Activated CD4-positive, alpha-beta T cell treated with anti-CD3 and anti-CD28 coated beads for 36 hours (primary cell): ENCODE results near the gene LDLRAD4. TPM values are rescaled to one million over a fixed set of nuclear protein-coding genes. Genes with fewer than 3 reads are reported as not detected.
A peak's percentile ranks its signal among the peaks of the same experiment; 100 is the strongest.

Experiments
- ATAC-seq: fragments of 200-7000 bp; cut with Tn5 transposase; one replicate; pipeline ENCODE4 v1.10.0; 2021; ENCODE audit warnings: mild to moderate bottlenecking, moderate library complexity
- CTCF ChIA-PET: fragments of 350-600 bp; sonication (Branson Sonifier 250); formaldehyde crosslinking; loops from one replicate; lab custom pipeline; 2021; ENCODE audit warnings: antibody characterized with exemption; lab: Charles Lee
- POLR2A ChIA-PET: fragments of 350-600 bp; sonication (Branson Sonifier 250); formaldehyde crosslinking; loops from one replicate; lab custom pipeline; 2021; ENCODE audit warnings: antibody characterized with exemption, inconsistent platforms; lab: Charles Lee
- DNase-seq: peaks from one replicate; pipeline ENCODE4 v3.0.0-alpha.2; 2020
- H3K27ac Mint-ChIP-seq: one replicate; pipeline ENCODE4 v1.8.0; 2021; ENCODE audit warnings: mixed read lengths
- H3K27me3 Mint-ChIP-seq: one replicate; pipeline ENCODE4 v1.8.0; 2021; ENCODE audit warnings: mixed read lengths
- H3K36me3 Mint-ChIP-seq: one replicate; pipeline ENCODE4 v1.8.0; 2021; ENCODE audit warnings: low read depth, mixed read lengths
- H3K4me1 Mint-ChIP-seq: one replicate; pipeline ENCODE4 v1.8.0; 2021; ENCODE audit warnings: mixed read lengths
- H3K4me3 Mint-ChIP-seq: one replicate; pipeline ENCODE4 v1.8.0; 2021; ENCODE audit warnings: mild to moderate bottlenecking, moderate library complexity, mixed read lengths
- H3K9me3 Mint-ChIP-seq: one replicate; pipeline ENCODE4 v1.8.0; 2021; ENCODE audit warnings: low read depth, mixed read lengths
- intact Hi-C, 2 experiments: fragments of 100-400 bp; cut with DNase I in 1 of 2; cut with micrococcal nuclease in 1 of 2; formaldehyde crosslinking; loops; one replicate each; pipeline versions ENCODE4 v1.14.2 to v1.15.1; 2022 to 2024; cut with DNase I, micrococcal nuclease
- total RNA-seq, 2 experiments: library from RNA; stranded (reverse); gene quantifications; one replicate each; pipeline ENCODE4 v1.2.3, GENCODE V29; 2021

Gene LDLRAD4
- total RNA-seq, 2 experiments from 2014 or later = 29.3 to 32.2 TPM

DNA sequence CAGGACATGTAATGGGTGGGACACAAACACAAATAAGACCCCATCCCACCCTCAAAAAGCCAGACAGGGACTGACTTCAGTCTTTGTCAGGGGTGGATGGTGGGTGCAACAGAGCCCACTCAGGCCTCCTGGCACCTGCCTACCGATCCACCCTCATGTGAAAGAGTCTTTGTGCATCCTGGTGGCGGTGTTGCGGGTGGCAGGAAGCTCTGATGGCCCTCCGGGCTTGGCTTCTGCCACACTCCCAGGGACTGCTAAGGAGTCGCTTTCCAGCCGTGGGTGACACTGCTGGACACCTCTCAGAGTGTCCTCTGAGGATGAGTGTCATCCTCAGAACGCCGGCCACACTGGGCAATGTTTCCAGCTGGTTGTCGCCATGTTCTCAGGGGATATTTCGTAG is 92.6 kb downstream of the LDLRAD4 start:
- H3K36me3 Mint-ChIP-seq = peaks cover 13% of the 10 kb centered on the region
- intact Hi-C loops = loop anchor here in 1 of 2 experiments (5.0 kb wide), 1 partner anchor 44 kb away; no protein-coding TSS in a partner anchor
- CTCF ChIA-PET = interaction anchor here (0.6 to 0.7 kb wide), 2 partner anchors 95 to 111 kb away, joined by 3 to 4 read pairs; no protein-coding TSS in a partner anchor
- no peak overlapping the region for H3K4me3 Mint-ChIP-seq
- H3K27ac Mint-ChIP-seq = no peak overlapping the region
- no peak for DNase-seq
- peaks cover 40% of the 10 kb centered on the region for H3K4me1 Mint-ChIP-seq
- H3K27me3 Mint-ChIP-seq = no peaks in the 10 kb centered on the region
- H3K9me3 Mint-ChIP-seq = peaks cover 12% of the 10 kb centered on the region
- POLR2A ChIA-PET = no interaction called here
- no peak for ATAC-seq

DNA sequence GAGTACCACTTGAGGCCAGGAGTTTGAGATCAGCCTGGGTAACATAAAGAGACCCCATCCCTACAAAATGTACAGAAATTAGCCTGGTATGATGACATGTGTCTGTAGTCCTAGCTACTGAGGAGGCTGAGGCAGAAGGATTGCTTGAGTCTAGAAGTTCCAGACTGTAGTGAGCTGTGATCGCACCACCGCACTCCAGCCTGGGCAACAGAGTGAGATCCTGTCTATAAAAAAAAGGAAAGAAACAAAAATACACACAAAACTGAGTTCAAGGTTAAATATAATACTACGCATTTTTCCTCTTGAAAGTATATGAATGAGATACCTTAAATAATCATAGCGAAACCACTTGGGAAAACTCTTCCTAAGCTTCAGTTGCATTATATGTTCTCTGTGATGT is 94.0 kb downstream of the LDLRAD4 start:
- POLR2A ChIA-PET = no interaction called here
- ATAC-seq = no peak
- Mint-ChIP-seq H3K36me3 (peaks cover 17% of the 10 kb centered on the region), H3K9me3 (peaks cover 17% of the 10 kb centered on the region), H3K4me1 (peaks cover 40% of the 10 kb centered on the region), H3K27me3 (no peaks in the 10 kb centered on the region), H3K27ac (peak overlapping the region; percentile 67), H3K4me3 (no peak overlapping the region)
- DNase-seq = no peak
- intact Hi-C loops = loop anchor here in 1 of 2 experiments (5.0 kb wide), 1 partner anchor 45 kb away; no protein-coding TSS in a partner anchor
- CTCF ChIA-PET = interaction anchor here (2.5 kb wide), 1 partner anchor 96 kb away, joined by 7 read pairs; no protein-coding TSS in a partner anchor

DNA sequence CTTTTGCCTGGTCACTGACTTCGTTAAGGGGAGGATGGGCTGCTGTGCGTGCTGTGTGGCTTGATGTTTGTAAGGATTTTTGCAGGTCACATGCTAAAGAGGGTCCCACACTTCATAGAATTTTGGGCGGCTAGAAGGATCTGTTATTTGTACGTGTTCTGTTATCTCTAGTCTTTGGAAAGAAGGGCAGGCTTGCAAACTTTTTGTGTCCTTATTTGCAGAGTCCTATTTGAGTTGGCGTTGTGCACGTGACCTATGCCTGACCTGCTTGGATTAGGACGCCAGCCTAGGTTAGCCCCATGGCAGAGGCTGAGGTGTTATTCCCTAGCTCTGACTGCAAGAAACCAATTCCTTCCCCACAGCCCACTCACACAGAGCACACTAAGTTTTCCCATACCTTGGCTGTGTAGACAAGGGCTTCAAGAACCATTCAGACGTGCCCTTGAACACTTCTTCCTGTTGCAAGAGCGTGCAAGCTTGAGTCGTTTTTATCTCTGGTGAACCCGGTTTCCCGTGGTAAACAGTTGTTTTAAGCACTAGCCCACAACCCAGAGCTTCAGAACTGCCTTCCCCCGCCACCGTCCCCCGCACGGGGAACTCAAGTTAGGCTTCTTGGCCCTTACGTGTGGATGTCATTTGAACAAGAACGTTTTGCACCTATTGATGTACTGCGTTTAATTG is 94.6 kb downstream of the LDLRAD4 start:
- Mint-ChIP-seq H3K4me1 (peaks cover 38% of the 10 kb centered on the region), H3K27me3 (no peaks in the 10 kb centered on the region), H3K9me3 (peaks cover 17% of the 10 kb centered on the region), H3K4me3 (peak overlapping the region; percentile 30), H3K27ac (peak overlapping the region; percentile 67), H3K36me3 (peaks cover 17% of the 10 kb centered on the region)
- intact Hi-C loops = loop anchor here in 1 of 2 experiments (5.0 kb wide), 1 partner anchor 46 kb away; no protein-coding TSS in a partner anchor
- CTCF ChIA-PET = interaction anchor here (2.5 kb wide), 1 partner anchor 97 kb away, joined by 7 read pairs; no protein-coding TSS in a partner anchor
- POLR2A ChIA-PET = interaction anchor here (0.6 kb wide), 1 partner anchor 194 kb away, joined by 3 read pairs; no protein-coding TSS in a partner anchor
- ATAC-seq (peak; percentile 69), DNase-seq (peak; percentile 44)

DNA sequence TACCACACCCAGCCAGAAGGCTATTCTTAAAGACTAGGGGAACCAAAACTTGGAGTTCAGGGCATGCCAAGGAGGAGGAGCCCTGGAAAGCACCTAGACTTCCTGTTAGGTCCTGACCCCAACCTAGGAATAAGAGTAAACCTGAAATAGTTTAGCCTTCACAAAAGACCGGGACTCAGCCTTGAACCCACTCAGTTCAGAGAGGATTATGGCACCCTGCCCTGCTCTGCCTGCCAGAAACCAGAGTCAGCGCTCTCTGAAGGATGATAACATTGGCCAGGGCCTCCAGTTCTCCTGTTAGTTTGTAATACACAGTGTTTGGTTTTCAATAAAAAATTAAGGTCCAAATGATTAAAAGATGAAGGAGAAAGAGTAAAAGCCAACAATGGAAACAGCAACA is 96.4 kb downstream of the LDLRAD4 start:
- peaks cover 17% of the 10 kb centered on the region for H3K9me3 Mint-ChIP-seq
- peaks cover 17% of the 10 kb centered on the region for H3K36me3 Mint-ChIP-seq
- no peaks in the 10 kb centered on the region for H3K27me3 Mint-ChIP-seq
- DNase-seq (no peak), ATAC-seq (no peak)
- peaks cover 32% of the 10 kb centered on the region for H3K4me1 Mint-ChIP-seq
- CTCF ChIA-PET = no interaction called here
- POLR2A ChIA-PET = no interaction called here
- intact Hi-C loops = loop anchor here in 1 of 2 experiments (5.0 kb wide), 1 partner anchor 48 kb away; no protein-coding TSS in a partner anchor
- H3K4me3 Mint-ChIP-seq = no peak overlapping the region
- H3K27ac Mint-ChIP-seq = no peak overlapping the region

DNA sequence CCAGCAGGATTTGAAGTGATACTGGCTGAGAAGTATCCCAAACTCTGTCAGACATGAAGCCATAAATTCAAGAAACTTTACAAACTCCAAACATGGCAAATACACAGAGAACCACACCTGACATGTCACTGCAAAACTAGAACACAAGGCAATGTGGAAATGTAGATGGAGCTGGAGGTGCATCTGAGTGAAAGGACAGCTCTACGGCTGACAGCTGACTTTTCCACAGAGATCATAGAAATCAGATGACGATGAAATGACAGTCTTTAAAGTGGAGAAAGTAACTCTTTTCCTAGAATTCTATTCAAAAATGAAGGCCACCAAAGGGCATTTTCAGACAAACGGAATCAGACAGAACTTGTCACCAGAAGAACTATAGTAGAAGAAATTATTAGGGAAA is 97.5 kb downstream of the LDLRAD4 start:
- Mint-ChIP-seq H3K4me1 (peaks cover 34% of the 10 kb centered on the region), H3K36me3 (peaks cover 17% of the 10 kb centered on the region), H3K27ac (no peak overlapping the region), H3K4me3 (no peak overlapping the region), H3K9me3 (peaks cover 17% of the 10 kb centered on the region), H3K27me3 (no peaks in the 10 kb centered on the region)
- ChIA-PET POLR2A (no interaction called here), CTCF (interaction anchor here (0.5 kb wide), 1 partner anchor 41 kb away, joined by 5 read pairs; no protein-coding TSS in a partner anchor)
- ATAC-seq (no peak), DNase-seq (no peak)
- intact Hi-C loops = no loop called here

DNA sequence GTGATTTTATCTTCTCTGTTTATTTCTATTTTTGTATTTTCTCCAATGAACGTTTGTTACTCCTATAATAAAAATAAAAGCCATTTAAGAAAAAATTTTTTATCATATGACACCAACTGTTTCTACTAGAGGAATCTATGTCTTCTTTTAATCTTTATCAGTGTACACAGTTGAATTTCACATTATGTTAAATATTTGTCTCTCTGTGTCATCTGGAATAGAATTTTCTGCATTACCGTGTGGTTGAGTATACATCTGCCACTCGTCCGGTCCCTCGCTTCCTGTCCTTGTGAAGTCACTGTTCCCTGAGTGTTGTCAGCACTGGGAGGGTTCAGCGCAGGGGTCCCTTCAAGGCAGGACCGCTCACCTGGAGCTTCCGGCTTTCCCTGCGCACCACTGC is 99.2 kb downstream of the LDLRAD4 start:
- Mint-ChIP-seq H3K27ac (no peak overlapping the region), H3K9me3 (peaks cover 17% of the 10 kb centered on the region), H3K4me3 (no peak overlapping the region), H3K4me1 (peaks cover 29% of the 10 kb centered on the region), H3K27me3 (no peaks in the 10 kb centered on the region), H3K36me3 (peaks cover 16% of the 10 kb centered on the region)
- ChIA-PET POLR2A (no interaction called here), CTCF (no interaction called here)
- DNase-seq (no peak), ATAC-seq (no peak)
- intact Hi-C loops = no loop called here

DNA sequence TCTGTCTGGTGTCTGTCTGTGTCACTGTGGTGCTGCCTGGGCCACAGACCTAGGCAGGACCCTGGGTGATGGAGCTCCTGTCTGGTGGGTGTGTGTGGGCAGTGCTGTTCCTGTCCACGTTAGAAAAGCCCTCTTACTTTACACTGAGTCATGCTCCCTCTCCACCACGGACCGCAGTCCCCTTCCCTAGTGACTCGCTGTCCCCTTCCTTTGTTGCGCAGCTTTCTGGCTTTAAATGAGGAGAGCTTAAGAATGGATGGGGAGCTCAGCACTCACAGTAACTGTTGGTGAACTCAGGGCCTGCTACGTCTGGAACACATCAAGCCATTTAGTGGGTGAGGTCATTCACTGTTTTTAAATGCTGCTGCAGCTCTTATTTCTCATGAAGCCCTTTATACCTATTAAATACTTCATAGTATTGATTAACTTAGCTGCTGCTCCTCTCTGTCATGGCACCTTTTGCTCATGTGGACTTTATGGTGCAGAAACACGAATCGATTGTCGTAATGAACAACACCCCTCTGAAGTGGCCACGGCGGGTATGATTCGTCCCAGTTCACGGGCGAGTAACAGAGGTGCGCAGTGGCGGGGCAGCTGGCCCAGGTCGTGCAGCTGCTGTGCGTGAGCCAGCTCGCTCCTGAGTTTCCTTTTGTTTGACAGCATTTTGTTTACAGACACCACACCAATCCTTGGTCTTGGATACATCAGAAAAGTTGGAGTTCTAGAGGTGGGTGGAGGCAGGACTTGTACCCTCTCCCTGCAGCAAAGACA is 100.4 kb downstream of the LDLRAD4 start:
- intact Hi-C loops = no loop called here
- H3K36me3 Mint-ChIP-seq = peaks cover 16% of the 10 kb centered on the region
- H3K27ac Mint-ChIP-seq = peak overlapping the region; percentile 45
- ChIA-PET CTCF (no interaction called here), POLR2A (interaction anchor here (0.7 kb wide), 1 partner anchor 429 kb away, joined by 3 read pairs; no protein-coding TSS in a partner anchor)
- peak; percentile 30 for DNase-seq
- ATAC-seq = peak; percentile 36
- no peak overlapping the region for H3K4me3 Mint-ChIP-seq
- peaks cover 18% of the 10 kb centered on the region for H3K4me1 Mint-ChIP-seq
- H3K9me3 Mint-ChIP-seq = peaks cover 17% of the 10 kb centered on the region
- H3K27me3 Mint-ChIP-seq = no peaks in the 10 kb centered on the region

DNA sequence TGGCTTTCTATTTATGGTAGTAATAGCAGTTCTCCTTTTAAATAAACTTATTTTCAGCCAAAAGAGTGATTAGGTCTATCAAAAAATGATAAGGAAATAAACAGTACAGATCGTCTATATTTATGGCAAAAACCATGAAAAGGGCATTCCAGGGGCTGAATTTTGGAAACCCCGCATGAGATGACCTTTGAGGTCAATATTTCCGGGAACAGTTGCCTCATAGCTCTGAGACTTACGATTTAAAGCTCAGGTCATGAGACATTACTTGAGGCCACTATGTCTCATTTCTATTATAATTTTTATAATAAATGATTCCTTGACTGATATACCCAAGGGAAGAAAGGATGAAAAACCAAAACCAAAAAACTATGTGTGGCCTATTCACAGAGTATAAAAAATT is 101.1 kb downstream of the LDLRAD4 start:
- intact Hi-C loops = no loop called here
- H3K9me3 Mint-ChIP-seq = peaks cover 15% of the 10 kb centered on the region
- POLR2A ChIA-PET = no interaction called here

DNA sequence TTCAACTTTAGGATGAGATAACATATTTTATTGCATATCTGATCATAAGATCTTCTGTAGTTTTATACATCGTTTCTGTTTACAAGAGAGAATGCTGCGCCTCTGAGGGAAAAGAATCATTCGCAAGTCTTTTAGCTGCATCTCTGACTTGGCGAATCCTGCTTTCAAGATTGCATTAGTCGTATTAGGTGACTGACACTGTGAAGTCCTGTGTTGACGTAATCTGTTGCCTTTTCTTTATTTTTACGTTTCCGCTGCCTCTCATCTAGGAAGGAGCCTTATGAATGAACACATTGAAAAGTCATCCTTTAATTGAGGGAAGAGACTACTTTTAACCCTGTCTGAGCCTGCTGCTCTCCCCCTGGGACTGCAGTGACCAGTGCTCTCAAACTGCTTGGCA is 101.5 kb downstream of the LDLRAD4 start:
- CTCF ChIA-PET = no interaction called here
- H3K27me3 Mint-ChIP-seq = no peaks in the 10 kb centered on the region
- no peak overlapping the region for H3K27ac Mint-ChIP-seq
- H3K4me1 Mint-ChIP-seq = peaks cover 11% of the 10 kb centered on the region
- peaks cover 13% of the 10 kb centered on the region for H3K9me3 Mint-ChIP-seq
- no peak for ATAC-seq
- no peak overlapping the region for H3K4me3 Mint-ChIP-seq
- intact Hi-C loops = no loop called here
- no peak for DNase-seq
- POLR2A ChIA-PET = interaction anchor here (0.8 kb wide), 1 partner anchor 25 kb away, joined by 3 read pairs; no protein-coding TSS in a partner anchor
- H3K36me3 Mint-ChIP-seq = peaks cover 9% of the 10 kb centered on the region

More for the DNA sequence above, 101.1 kb downstream of the LDLRAD4 start:
- ATAC-seq (no peak), DNase-seq (no peak)
- H3K4me3 Mint-ChIP-seq = no peak overlapping the region
- no peaks in the 10 kb centered on the region for H3K27me3 Mint-ChIP-seq
- H3K36me3 Mint-ChIP-seq = peaks cover 12% of the 10 kb centered on the region
- no peak overlapping the region for H3K27ac Mint-ChIP-seq
- CTCF ChIA-PET = no interaction called here
- peaks cover 12% of the 10 kb centered on the region for H3K4me1 Mint-ChIP-seq

DNA sequence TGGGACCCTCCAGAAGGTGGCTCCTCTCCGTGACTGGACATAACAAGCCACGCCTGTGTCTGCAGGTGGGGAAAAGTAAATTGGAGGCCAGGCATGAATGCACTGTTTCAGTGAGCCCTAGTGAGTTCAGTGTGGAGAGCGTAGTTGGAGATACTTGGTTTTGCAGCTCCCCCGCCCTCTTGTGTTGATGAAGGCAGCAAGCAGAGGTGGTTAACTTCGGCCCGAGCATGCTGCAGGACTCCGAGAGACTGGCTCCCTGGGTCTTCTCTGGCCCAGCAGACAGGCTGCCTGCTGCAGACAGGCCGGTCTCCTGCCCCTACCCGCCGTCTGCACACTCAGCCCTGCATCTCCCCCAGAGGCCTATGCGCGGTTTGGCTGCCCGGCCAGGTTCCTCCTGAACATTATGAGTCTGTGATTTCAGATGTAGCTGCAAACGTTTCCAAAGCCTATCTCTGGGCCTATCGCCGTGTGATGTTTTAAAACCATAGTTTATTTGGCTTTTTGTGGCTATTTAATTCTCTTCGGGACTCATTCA is 102.4 kb downstream of the LDLRAD4 start:
- peaks cover 8% of the 10 kb centered on the region for H3K9me3 Mint-ChIP-seq
- DNase-seq (no peak), ATAC-seq (no peak)
- H3K27ac Mint-ChIP-seq = no peak overlapping the region
- CTCF ChIA-PET = no interaction called here
- peaks cover 5% of the 10 kb centered on the region for H3K36me3 Mint-ChIP-seq
- intact Hi-C loops = no loop called here
- H3K27me3 Mint-ChIP-seq = no peaks in the 10 kb centered on the region
- POLR2A ChIA-PET = interaction anchor here (0.6 to 0.8 kb wide), 2 partner anchors 25 to 261 kb away, joined by 3 to 4 read pairs; no protein-coding TSS in a partner anchor
- H3K4me1 Mint-ChIP-seq = peaks cover 11% of the 10 kb centered on the region
- H3K4me3 Mint-ChIP-seq = no peak overlapping the region

DNA sequence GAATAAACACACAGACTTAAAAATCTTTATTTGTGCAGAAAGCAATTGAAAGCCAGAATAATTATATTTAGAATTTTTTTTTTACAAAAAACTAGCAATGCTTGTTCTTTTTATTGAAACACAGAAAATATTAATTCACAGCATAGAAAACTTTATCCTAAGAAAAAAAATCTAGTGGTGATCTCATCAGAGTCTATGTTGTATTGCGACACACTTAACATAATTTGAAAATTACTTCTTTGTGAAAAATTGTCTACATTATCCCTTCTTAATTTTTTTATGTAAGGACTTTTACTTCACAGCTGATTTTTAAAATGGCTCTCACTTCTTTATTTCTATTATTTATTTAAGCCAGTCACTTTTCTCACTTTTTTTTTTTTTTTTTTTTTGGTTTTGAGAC is 103.4 kb downstream of the LDLRAD4 start:
- no peaks in the 10 kb centered on the region for H3K9me3 Mint-ChIP-seq
- POLR2A ChIA-PET = no interaction called here
- intact Hi-C loops = no loop called here
- H3K36me3 Mint-ChIP-seq = no peaks in the 10 kb centered on the region
- no peak for DNase-seq
- H3K27ac Mint-ChIP-seq = no peak overlapping the region
- CTCF ChIA-PET = interaction anchor here (0.6 kb wide), 2 partner anchors 276 to 299 kb away, joined by 4 read pairs; no protein-coding TSS in a partner anchor
- no peak overlapping the region for H3K4me3 Mint-ChIP-seq
- H3K4me1 Mint-ChIP-seq = peaks cover 11% of the 10 kb centered on the region
- H3K27me3 Mint-ChIP-seq = no peaks in the 10 kb centered on the region
- ATAC-seq = no peak
